Limb (tissue), 2 donors: ENCODE measurements around the gene MNS1.
A peak's percentile ranks its signal among the peaks of the same experiment; 100 is the strongest.
"Not testable (repeated sequence)": the region's sequence is repeated elsewhere in the genome, so short reads cannot be mapped to it uniquely, and the experiment has no call there.

ENCODE experiments used
- DNase-seq, 2 donors: peaks; one replicate each; pipeline ENCODE4 v3.0.0-alpha.2; 2016; ENCODE audit errors: extremely low spot score in 2 of 2

The MNS1 gene, protein sequence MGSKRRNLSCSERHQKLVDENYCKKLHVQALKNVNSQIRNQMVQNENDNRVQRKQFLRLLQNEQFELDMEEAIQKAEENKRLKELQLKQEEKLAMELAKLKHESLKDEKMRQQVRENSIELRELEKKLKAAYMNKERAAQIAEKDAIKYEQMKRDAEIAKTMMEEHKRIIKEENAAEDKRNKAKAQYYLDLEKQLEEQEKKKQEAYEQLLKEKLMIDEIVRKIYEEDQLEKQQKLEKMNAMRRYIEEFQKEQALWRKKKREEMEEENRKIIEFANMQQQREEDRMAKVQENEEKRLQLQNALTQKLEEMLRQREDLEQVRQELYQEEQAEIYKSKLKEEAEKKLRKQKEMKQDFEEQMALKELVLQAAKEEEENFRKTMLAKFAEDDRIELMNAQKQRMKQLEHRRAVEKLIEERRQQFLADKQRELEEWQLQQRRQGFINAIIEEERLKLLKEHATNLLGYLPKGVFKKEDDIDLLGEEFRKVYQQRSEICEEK

DNA sequence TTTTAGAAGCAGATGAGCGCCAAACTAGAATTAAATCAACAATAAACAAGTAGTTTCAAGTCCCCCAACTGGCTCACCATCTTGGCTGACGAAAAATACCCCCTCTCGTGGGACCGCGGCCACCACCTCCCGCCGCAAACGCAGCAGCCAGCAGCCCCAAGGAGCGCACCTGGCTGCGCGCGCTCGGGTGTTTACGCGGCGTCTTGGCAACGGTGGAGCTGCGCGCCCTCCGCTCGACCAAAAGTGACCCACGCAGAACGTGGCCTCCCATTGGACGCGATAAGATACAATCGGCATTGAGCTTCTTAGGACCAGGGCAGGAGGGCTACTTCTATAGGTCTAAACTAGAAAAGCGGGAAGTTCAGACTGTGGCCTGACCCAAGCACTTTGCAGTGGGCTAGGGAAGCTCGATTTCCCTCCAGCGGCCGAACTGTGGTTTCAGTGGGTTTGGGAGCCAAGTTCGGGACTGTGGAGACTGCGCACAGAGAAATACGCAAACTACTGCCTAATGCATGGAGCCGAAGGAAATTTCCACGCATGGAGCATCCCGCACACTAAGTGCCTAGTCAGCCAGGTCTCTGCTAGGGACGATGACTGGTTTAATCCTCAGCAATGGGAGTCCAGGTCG, at the start of gene MNS1:
TSS of gene MNS1 (minus strand) at position 245 of the 628 bp plus-strand sequence. CDS start at position 80, 165 bp downstream.
- DNase-seq, result peak; percentile 94 to 98

- DNase-seq, result peak in 1 of 2 donors; percentile 82
These were observed 31.7 kb upstream of the MNS1 start for GRCh38 chr15:56496635-56497034.

DNA sequence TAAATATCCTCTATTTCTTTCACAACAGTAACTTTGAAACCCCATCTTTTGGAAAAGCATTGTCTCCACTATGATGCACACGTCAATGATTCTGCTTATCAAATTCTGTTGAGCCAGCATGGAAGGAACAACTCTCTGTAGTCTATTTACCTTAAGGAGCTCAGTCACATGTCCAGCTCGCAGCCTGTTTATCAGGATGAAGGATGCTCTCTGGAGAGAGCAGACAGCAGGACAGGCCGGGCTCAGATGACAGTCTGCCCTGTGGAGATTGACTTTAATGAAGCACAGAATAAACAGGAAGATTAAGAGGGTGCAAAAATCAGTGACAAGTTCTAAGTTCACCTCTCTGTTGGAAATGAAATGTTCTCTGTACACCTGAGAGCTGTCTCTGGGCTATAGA, 30.6 kb upstream of the MNS1 start:
- DNase-seq, result no peak

GRCh38 chr15:56495053-56495452, 30.1 kb upstream of the MNS1 start:
- no peak for DNase-seq

GRCh38 chr15:56492791-56493555, 28.0 kb upstream of the MNS1 start:
- no peak for DNase-seq

- no peak for DNase-seq
These were observed 27.3 kb upstream of the MNS1 start for GRCh38 chr15:56492236-56492635.

DNA sequence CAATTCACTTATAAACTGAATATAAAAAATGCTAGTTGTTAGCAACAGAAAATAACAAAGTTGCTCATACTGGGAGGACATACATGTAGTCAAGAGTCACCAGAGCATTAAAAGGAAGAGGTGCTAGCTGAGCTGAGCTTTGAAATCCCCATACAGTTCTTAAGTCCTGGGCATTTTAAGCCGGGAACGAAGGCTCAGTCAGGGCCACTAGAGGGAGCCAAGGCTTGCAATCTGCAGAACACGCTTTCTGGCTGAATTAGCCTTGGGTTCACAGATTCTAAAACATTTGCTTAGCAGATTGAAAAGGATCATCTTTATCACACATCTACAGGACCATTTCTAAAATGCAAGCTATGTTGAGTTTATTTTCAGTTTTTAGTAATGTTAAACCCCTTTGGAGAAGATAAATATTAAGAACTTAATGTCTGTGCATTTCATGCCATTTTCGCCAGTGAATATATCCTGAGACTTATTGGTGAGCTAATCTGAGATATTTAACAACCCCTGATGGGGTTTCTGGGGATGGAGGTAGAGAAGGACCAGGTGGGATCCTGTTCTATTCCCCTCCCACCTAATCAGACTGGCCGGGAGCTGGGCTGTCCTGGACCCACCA, 26.3 kb upstream of the MNS1 start:
- peak; percentile 80 to 84 for DNase-seq

GRCh38 chr15:56490461-56490860, 25.5 kb upstream of the MNS1 start:
- no peak for DNase-seq

DNA sequence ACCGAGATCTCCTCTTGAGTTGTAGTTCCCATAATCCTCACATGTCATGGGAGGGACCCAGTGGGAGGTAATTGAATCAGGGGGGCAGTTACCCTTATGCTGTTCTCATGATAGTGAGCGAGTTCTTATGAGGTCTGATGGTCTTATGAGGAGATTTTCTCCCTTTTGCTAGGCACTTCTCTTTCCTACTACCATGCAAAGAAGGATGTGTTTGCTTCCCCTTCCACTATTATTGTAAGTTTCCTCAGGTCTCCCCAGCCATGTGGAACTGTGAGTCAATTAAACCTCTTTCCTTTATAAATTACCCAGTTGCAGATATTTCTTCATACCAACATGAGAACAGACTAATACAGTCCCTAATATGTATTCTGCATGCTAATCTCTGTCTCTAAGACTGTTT, 21.3 kb upstream of the MNS1 start:
- not testable (repeated sequence) for DNase-seq

DNA sequence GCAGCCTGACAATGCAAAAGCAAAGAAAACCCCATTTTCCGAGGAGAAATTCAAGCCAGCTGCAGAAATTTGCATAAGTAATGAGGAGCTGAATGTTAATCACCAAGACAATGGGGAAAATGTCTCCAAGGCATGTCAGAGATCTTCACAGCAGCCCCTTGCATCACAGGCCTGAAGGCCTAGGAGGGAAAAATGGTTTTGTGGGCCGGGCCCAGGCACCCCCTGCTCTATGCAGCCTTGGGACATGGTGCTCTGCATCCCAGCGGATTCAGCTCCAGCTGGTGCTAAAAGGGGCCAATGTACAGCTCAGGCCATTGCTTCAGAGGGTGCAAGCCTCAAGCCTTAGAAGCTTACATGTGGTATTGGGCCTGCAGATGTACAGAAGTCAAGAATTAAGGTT, 20.5 kb upstream of the MNS1 start:
- not testable (repeated sequence) for DNase-seq

DNA sequence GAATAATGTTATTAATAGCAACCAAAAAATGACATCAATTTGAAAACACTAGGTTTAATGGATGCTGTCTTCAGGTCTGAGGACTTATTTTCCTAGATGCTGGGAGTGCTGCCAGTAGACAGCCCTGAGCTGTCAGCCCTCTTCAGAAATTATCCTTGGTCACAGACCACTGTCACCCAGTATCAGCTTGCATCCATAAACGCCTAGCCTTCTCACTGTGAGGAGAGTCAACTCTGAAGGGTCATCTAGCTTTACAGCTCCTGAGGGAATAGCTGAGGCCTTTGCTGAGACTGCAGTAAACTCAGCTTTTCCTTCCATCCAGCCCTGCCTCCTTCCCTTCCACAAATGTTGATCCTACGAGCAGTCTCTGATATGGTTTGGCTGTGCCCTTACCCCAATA, 19.4 kb upstream of the MNS1 start:
- no peak for DNase-seq

- no peak for DNase-seq
These were observed 10.4 kb upstream of the MNS1 start for GRCh38 chr15:56475351-56475750.

DNA sequence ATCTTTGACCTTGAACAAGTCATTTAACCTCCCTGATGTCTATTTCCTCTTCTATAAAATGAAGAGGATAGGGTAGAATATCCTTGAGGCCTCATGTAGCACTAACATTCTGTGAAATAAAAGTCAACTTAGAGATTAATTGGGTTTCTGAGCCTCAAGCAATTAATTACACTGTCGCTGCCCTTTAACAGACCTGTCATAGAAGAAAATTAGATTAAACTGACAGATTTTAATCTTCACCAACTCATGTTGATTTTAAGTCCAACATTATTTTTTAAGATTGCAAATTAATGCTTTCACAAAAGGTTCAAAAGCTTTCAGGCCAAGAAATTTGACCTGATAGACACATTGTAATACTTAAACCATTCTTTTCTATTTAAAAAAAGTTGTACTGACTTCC, 8.1 kb upstream of the MNS1 start:
- DNase-seq, result no peak

- no peak for DNase-seq
These were observed 7.3 kb upstream of the MNS1 start for GRCh38 chr15:56472278-56472677.

DNA sequence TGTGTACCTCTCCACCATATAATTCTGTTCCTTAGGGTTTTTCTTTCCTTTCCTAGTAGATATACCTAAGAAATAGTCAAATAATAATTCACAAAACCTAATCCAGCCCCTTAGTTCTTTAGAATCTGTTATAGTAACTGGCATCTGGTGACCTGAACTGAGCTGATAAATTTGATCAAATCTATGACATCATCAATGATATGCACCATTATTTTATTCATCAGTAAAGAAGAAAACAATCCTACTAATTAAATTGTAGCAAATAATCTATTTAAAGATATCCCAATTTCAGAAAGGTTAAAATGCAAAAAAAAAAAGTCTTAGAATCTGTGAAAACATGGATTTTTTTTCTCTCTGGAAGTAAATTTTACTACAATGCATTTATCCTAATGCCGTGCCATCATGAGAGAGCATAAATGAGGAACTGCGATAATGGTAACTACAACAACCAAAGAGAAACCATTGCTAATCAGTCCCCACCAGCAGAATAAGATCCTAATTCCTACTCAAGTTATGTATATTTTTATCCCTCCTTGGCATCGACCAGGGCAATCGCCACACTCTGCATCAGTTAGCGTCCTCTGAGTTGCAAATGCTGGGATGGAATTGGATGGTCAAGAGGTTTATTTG, 6.6 kb upstream of the MNS1 start:
- DNase-seq, result no peak

DNA sequence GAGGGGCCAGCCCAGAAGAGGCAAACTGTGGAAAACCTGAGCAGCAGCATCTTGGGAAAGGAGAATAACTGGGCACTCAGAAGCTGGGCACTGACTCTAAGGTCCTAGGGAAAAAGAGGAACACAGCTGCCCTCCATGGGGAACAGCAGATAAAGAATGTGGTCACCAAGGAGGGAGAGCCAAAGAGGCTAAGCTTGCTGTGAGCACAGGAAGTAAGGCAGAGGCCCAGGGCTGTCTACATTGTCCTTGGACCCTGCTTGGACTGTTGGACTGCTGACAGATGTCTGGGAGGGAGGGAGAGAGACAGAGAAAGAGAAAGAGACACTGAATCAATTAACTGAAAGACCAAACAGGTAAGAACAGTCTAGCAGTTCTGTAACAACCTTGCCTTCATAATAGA, 4.5 kb upstream of the MNS1 start:
- DNase-seq, result no peak

DNA sequence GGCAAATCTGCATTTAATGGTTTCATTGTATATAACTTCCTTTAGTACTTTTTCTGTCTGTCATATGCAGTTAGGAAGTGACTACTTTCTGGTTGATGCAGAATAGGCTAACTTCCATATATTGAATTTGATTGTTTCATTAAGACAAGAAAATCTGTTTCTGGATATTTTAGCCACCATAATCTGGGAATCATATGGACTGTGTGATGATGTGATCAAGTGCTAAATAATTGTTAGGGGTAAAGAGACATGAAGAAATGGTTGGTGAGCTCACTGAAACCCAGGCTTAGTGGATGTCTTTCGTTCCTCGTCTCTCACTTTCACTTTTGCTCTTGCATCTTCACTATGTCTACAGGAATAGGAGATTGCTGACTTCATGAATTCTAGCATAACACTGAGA, 3.5 kb upstream of the MNS1 start:
- no peak for DNase-seq

- DNase-seq, result no peak
These were observed 2.7 kb upstream of the MNS1 start for GRCh38 chr15:56467616-56468015.

DNA sequence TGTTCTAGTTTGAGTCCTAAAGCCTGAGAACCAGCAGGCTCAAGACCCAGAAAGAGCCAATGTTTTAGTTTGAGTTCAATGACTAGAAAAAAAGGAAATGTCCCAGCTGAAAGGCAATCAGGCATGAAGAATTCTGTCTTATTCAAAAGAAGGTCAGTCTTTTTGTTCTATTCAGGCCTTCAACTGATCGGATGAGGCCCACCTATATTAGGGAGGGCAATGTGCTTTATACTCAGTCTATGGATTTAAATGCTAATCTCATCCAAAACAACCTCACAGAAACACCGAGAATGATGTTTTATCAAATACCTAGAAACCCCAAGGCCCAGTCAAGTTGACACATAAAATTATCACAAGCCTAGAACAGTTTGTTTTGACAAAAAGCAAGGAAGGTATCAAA, 4.0 kb downstream of the MNS1 start:
- DNase-seq, result no peak

DNA sequence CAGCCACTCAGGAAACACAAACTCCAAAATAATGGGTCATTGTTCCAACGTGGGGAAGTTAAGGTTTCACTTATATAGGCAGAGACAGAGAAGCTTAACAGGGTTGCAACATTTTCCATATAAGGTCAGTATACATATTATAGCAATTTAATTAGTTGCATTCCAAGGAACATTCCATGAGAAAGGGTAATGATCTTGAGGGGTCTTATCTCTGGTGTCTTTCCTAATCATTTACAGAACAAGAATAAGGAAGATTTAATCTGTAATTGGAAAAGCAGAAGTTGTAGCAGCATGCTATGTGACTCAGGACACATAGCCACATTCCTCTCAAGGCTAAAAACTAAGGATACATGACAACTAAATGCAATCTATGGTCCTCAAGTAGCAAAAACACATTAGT, 4.9 kb downstream of the MNS1 start:
- no peak for DNase-seq

GRCh38 chr15:56459096-56459495, 5.8 kb downstream of the MNS1 start:
- no peak for DNase-seq
